HUES48 (cell line): ENCODE results near the gene MPST.

Experiments used
- H3K27ac ChIP-seq: one replicate; pipeline ENCODE4 v1.7.0; 2013; ENCODE audit warnings: low read depth, low read length, inconsistent platforms
- H3K27me3 ChIP-seq: 2 replicates; pipeline ENCODE4 v1.6.1; 2013; ENCODE audit warnings: mild to moderate bottlenecking, low read length; ENCODE audit not compliant: control insufficient read depth, insufficient read depth
- H3K36me3 ChIP-seq: 2 replicates; pipeline ENCODE4 v1.6.1; 2013; ENCODE audit warnings: low read length; ENCODE audit not compliant: control insufficient read depth, insufficient read depth
- H3K4me1 ChIP-seq: 2 replicates; pipeline ENCODE4 v1.6.1; 2013; ENCODE audit warnings: mild to moderate bottlenecking, low read length; ENCODE audit not compliant: control insufficient read depth, insufficient read depth
- H3K4me3 ChIP-seq: 2 replicates; pipeline ENCODE4 v1.5.1; 2013; ENCODE audit warnings: mild to moderate bottlenecking, low read depth, low read length
- H3K9ac ChIP-seq: 2 replicates; pipeline ENCODE4 v1.6.1; 2013; ENCODE audit warnings: mild to moderate bottlenecking, low read depth, low read length, moderate library complexity
- H3K9me3 ChIP-seq: 2 replicates; pipeline ENCODE4 v1.6.1; 2013; ENCODE audit warnings: low read length; ENCODE audit not compliant: control insufficient read depth, insufficient read depth

Gene MPST

GRCh38 chr22:37036655-37037377 lies 17.3 kb downstream of the MPST start:
- Histone ChIP-seq H3K4me3 (no peak overlapping the region), H3K4me1 (peaks cover 9% of the 10 kb centered on the region; the same call in 1 of the 2 replicates), H3K9ac (no peak overlapping the region), H3K27ac (no peak overlapping the region), H3K27me3 (no peaks in the 10 kb centered on the region), H3K36me3 (no peaks in the 10 kb centered on the region), H3K9me3 (no peaks in the 10 kb centered on the region)

GRCh38 chr22:37037669-37038068 lies 18.1 kb downstream of the MPST start:
- no peak overlapping the region for H3K9ac ChIP-seq
- no peak overlapping the region for H3K4me3 ChIP-seq
- H3K4me1 ChIP-seq: peaks cover 5% of the 10 kb centered on the region; the same call in 1 of the 2 replicates
- no peak overlapping the region for H3K27ac ChIP-seq
- H3K36me3 ChIP-seq: no peaks in the 10 kb centered on the region
- no peaks in the 10 kb centered on the region for H3K9me3 ChIP-seq
- H3K27me3 ChIP-seq: no peaks in the 10 kb centered on the region

- H3K36me3 ChIP-seq: no peaks in the 10 kb centered on the region
- H3K9ac ChIP-seq: no peak overlapping the region
- peaks cover 3% of the 10 kb centered on the region; the same call in 1 of the 2 replicates for H3K4me1 ChIP-seq
- no peak overlapping the region for H3K4me3 ChIP-seq
- no peak overlapping the region for H3K27ac ChIP-seq
- no peaks in the 10 kb centered on the region for H3K9me3 ChIP-seq
- no peaks in the 10 kb centered on the region for H3K27me3 ChIP-seq
Measured at GRCh38 chr22:37039466-37039865, 19.9 kb downstream of the MPST start.

GRCh38 chr22:37043209-37043827 lies 23.8 kb downstream of the MPST start:
- Histone ChIP-seq H3K36me3 (no peaks in the 10 kb centered on the region), H3K4me1 (peaks cover 3% of the 10 kb centered on the region; the same call in 1 of the 2 replicates), H3K9ac (no peak overlapping the region), H3K4me3 (no peak overlapping the region), H3K27me3 (no peaks in the 10 kb centered on the region), H3K27ac (no peak overlapping the region), H3K9me3 (no peaks in the 10 kb centered on the region)

GRCh38 chr22:37043828-37044538 lies 24.4 kb downstream of the MPST start:
- no peaks in the 10 kb centered on the region for H3K27me3 ChIP-seq
- no peak overlapping the region for H3K9ac ChIP-seq

GRCh38 chr22:37044634-37045625 lies 25.4 kb downstream of the MPST start:
- no peak overlapping the region for H3K27ac ChIP-seq
- no peak overlapping the region for H3K9ac ChIP-seq
- no peaks in the 10 kb centered on the region for H3K9me3 ChIP-seq
- H3K27me3 ChIP-seq: no peaks in the 10 kb centered on the region
- H3K36me3 ChIP-seq: no peaks in the 10 kb centered on the region
- H3K4me3 ChIP-seq: no peak overlapping the region
- H3K4me1 ChIP-seq: peaks cover 3% of the 10 kb centered on the region; the same call in 1 of the 2 replicates

More at GRCh38 chr22:37043828-37044538, 24.4 kb downstream of the MPST start:
- H3K27ac ChIP-seq: no peak overlapping the region
- no peaks in the 10 kb centered on the region for H3K36me3 ChIP-seq
- peaks cover 3% of the 10 kb centered on the region; the same call in 1 of the 2 replicates for H3K4me1 ChIP-seq
- no peak overlapping the region for H3K4me3 ChIP-seq
- no peaks in the 10 kb centered on the region for H3K9me3 ChIP-seq

GRCh38 chr22:37045958-37046357 lies 26.4 kb downstream of the MPST start:
- Histone ChIP-seq H3K9ac (no peak overlapping the region), H3K27me3 (peaks cover 5% of the 10 kb centered on the region; the same call in 1 of the 2 replicates), H3K36me3 (no peaks in the 10 kb centered on the region), H3K4me3 (no peak overlapping the region), H3K9me3 (no peaks in the 10 kb centered on the region), H3K27ac (no peak overlapping the region), H3K4me1 (peaks cover 3% of the 10 kb centered on the region; the same call in 1 of the 2 replicates)

GRCh38 chr22:37046589-37046988 lies 27.0 kb downstream of the MPST start:
- peaks cover 6% of the 10 kb centered on the region; the same call in 1 of the 2 replicates for H3K27me3 ChIP-seq
- no peaks in the 10 kb centered on the region for H3K9me3 ChIP-seq
- H3K36me3 ChIP-seq: no peaks in the 10 kb centered on the region
- no peak overlapping the region for H3K9ac ChIP-seq
- H3K4me3 ChIP-seq: no peak overlapping the region
- peaks cover 3% of the 10 kb centered on the region; the same call in 1 of the 2 replicates for H3K4me1 ChIP-seq
- no peak overlapping the region for H3K27ac ChIP-seq

GRCh38 chr22:37047006-37047405 lies 27.5 kb downstream of the MPST start:
- Histone ChIP-seq H3K4me3 (no peak overlapping the region), H3K9ac (no peak overlapping the region), H3K27me3 (peaks cover 6% of the 10 kb centered on the region; the same call in 1 of the 2 replicates), H3K27ac (no peak overlapping the region), H3K36me3 (no peaks in the 10 kb centered on the region), H3K9me3 (no peaks in the 10 kb centered on the region), H3K4me1 (peaks cover 3% of the 10 kb centered on the region; the same call in 1 of the 2 replicates)

- Histone ChIP-seq H3K36me3 (peaks cover under 1% of the 10 kb centered on the region; the same call in 1 of the 2 replicates), H3K4me3 (no peak overlapping the region), H3K4me1 (peaks cover 6% of the 10 kb centered on the region), H3K9me3 (no peaks in the 10 kb centered on the region), H3K27me3 (peaks cover 6% of the 10 kb centered on the region; the same call in 1 of the 2 replicates), H3K27ac (no peak overlapping the region), H3K9ac (no peak overlapping the region)
Measured at GRCh38 chr22:37048133-37048532, 28.6 kb downstream of the MPST start.
